ENCODE results near the gene HAL. TPM values are rescaled to one million over a fixed set of nuclear protein-coding genes. Genes with fewer than 3 reads are reported as not detected.

The HAL gene
- total and polyA plus RNA-seq, 2 of the 8 experiments (the other 6 are each of a cell fraction or from before 2014, with no cell fraction given): 0.12 to 0.17 TPM

- TF ChIP-seq CHD7 (IDR thresholded peaks at IDR 0.05; ENCODE audit: insufficient replicate concordance, low read length) (no peak), CHD2 (IDR thresholded peaks at IDR 0.05; ENCODE audit: low read length) (no peak), KDM4A (IDR thresholded peaks at IDR 0.05; ENCODE audit: low read depth, low read length, severe bottlenecking) (no peak), EGR1 (IDR thresholded peaks at IDR 0.05; ENCODE audit: borderline replicate concordance, low read depth, low read length) (no peak), JUND (IDR thresholded peaks at IDR 0.05; ENCODE audit: low read length) (no peak)
These were observed 24.3 kb upstream of the HAL start (continued) for GRCh38 chr12:96020314-96021003.
